NCI-H748 treated with DMSO at 0.1 percent for 48 hours (cell line): ENCODE results near the gene PJA2.
A peak's percentile ranks its signal among the peaks of the same experiment; 100 is the strongest.
"Not testable (repeated sequence)": the region's sequence is repeated elsewhere in the genome, so short reads cannot be mapped to it uniquely, and the experiment has no call there.

Experiments
- DNase-seq: peaks from one replicate; lab custom pipeline; 2025; lab: John Stamatoyannopoulos, UW

PJA2 gene

GRCh38 chr5:109409844-109410388 lies at the start of gene PJA2:
Gene PJA2 (minus strand): TSS chr5:109409974. CDS start chr5:109383433, 26,541 bp downstream.
- peak; percentile 98 for DNase-seq

- DNase-seq = no peak
These were observed 45.9 kb upstream of the PJA2 start for GRCh38 chr5:109455598-109456096.

- DNase-seq = no peak
These were observed 45.1 kb upstream of the PJA2 start for GRCh38 chr5:109454731-109455505.

GRCh38 chr5:109453251-109453650 lies 43.5 kb upstream of the PJA2 start:
- DNase-seq = no peak

GRCh38 chr5:109452661-109453060 lies 42.9 kb upstream of the PJA2 start:
- no peak for DNase-seq

- no peak for DNase-seq
These were observed 41.4 kb upstream of the PJA2 start for GRCh38 chr5:109451146-109451545.

- no peak for DNase-seq
These were observed 40.5 kb upstream of the PJA2 start for GRCh38 chr5:109450129-109450877.

- DNase-seq = no peak
These were observed 39.1 kb upstream of the PJA2 start for GRCh38 chr5:109448838-109449237.

- no peak for DNase-seq
These were observed 29.8 kb upstream of the PJA2 start for GRCh38 chr5:109439590-109439989.

GRCh38 chr5:109426075-109426474 lies 16.3 kb upstream of the PJA2 start:
- no peak for DNase-seq

- DNase-seq = not testable (repeated sequence)
These were observed 15.7 kb upstream of the PJA2 start for GRCh38 chr5:109425521-109425920.

- DNase-seq = no peak
These were observed 12.2 kb upstream of the PJA2 start for GRCh38 chr5:109421956-109422355.

- no peak for DNase-seq
These were observed 9.1 kb upstream of the PJA2 start for GRCh38 chr5:109418712-109419352.

GRCh38 chr5:109416882-109417281 lies 7.1 kb upstream of the PJA2 start:
- no peak for DNase-seq

- DNase-seq = not testable (repeated sequence)
These were observed 4.2 kb upstream of the PJA2 start for GRCh38 chr5:109413921-109414461.

- peak; percentile 38 for DNase-seq
These were observed 3.7 kb upstream of the PJA2 start for GRCh38 chr5:109413458-109413857.

- DNase-seq = no peak
These were observed 3.2 kb upstream of the PJA2 start for GRCh38 chr5:109412981-109413402.

GRCh38 chr5:109411627-109412026 lies 1.9 kb upstream of the PJA2 start:
- no peak for DNase-seq

- DNase-seq = no peak
These were observed 1.4 kb upstream of the PJA2 start for GRCh38 chr5:109411149-109411514.

- peak; percentile 76 for DNase-seq
These were observed 795 bp upstream of the PJA2 start for GRCh38 chr5:109410389-109411148.
